ENCODE results near the gene OR6C1.
"Not testable (repeated sequence)": the region's sequence is repeated elsewhere in the genome, so short reads cannot be mapped to it uniquely, and the experiment has no call there.

The OR6C1 gene

DNA sequence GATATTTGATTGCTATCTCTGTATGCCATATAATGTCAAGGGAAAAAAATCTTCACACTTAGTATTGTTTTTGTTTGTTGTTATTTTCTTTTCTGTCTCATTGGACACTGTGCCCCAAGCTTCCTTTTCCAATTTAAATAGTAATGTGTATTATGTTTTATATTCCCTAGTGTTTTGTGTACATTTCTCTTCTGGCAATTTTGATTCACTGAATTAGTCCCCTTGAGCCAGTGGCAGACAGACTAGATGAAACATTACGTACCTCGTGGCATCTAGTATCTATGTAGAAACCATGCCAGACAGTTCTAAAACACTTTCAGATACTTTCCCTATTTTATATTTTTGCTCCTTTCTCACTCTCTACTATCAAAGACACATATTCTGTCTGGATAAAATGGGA is at the start of gene OR6C1:
Gene OR6C1 (plus strand): TSS at position 301 of the 400 bp plus-strand sequence. CDS start 6,257 bp downstream, outside the sequence.
- no peak for DNase-seq (ENCODE audit: low spot score)

GRCh38 chr12:55280991-55281390 is 33.2 kb upstream of the OR6C1 start:
- DNase-seq (ENCODE audit: low spot score) = no peak
- FAIRE-seq = no peak

More for the DNA sequence above, at the start of gene OR6C1:
- FAIRE-seq = no peak

DNA sequence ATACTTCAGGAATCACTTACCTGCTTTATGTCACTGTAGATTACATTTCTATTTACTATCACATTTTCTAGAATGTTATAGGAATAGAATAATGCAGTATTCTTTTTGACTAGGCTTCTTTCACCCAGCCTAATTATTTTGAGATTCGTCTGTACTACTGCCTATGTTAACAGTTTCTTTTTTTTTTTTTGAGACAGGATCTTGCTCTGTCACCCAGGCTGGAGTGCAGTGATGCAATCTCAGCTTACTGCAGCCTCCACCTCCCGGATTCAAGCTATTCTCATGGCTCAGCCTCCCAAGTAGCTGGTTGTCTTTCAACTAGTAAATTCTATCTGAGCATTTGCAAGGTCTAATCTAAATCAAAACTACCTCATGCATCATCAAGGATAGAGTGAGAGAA is 24.1 kb upstream of the OR6C1 start:
- no peak for DNase-seq (ENCODE audit: low spot score)
- FAIRE-seq = no peak

DNA sequence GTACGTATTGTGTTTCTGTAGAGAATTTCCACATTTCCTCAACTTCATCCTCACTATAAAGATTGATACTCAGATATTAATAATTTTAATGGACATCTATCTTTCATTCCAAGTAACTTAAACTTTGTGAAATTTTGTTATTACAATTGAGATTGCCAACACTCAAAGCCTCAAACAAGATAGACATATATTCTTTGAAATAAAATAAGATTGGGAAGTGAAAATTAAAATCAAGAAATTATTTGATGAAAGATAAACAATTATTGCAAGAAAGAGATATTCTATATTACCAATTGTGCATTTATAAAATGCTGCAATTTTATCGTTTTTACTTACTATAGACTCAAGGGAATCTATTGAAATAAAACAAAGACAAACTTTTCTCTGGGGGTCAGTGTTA is 17.7 kb upstream of the OR6C1 start, which contains the start of gene OR6C6:
Gene OR6C6 (minus strand): TSS at position 101 of the 400 bp plus-strand sequence. CDS start 1,337 bp downstream, outside the sequence.
- DNase-seq (ENCODE audit: low spot score) (no peak), FAIRE-seq (no peak)

DNA sequence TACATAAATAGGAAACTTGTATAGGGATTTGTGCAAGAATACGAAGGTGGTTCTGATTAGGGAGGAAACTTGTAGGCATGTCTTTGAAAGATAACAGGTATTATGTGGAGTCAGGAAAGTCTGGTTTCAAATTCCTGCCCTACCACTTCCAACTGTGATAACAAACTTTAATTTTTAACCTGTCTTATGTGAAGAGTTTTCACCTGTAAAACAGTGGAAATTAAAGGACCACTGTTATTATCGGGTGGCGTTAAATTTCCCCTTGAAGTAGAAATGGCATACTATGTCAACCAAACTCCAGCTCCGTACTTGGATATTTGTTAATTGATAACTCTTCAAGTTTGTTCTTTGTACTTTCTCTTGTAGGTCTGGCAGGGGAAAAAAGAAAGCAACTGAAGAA is 6.1 kb downstream of the OR6C1 start:
- DNase-seq (ENCODE audit: low spot score) = no peak
- no peak for FAIRE-seq

DNA sequence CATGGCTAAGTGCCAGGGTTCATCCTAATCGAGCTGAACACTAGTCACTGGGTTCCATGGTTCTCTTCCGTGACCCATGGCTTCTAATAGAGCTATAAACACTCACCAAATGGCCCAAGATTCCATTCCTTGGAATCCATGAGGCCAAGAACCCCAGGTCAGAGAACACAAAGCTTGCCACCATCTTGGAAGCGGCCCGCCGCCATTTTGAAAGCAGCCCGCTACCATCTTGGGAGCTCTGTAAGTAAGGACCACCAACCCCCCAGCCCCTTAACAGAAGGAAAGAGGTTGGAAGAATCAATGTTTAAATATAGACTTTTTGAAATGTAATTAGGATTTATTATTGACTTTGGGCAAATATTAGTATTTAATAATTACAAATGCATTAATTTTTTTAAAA is 11.7 kb downstream of the OR6C1 start:
- DNase-seq (ENCODE audit: low spot score); FAIRE-seq: not testable (repeated sequence)

DNA sequence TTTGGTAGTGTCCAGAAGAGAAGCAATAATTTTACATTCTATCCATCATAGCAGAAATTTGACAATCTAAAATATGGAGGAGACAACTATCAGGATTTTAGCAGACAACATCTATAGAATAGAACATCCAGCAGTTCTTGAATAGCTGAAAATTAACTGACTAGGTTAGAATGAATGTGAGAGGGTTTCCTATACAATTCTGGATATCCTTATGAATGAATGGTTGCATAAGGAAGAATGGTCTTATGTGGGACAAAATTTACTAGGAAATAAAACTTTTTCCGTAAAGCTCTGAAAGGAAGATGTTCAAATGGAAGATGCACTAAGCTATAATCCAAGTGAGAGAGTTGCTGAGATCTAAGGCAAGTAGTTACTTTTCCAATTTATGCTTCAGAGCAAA is 16.3 kb downstream of the OR6C1 start, which contains the start of gene OR6C3:
Gene OR6C3 (plus strand): TSS at position 301 of the 400 bp plus-strand sequence. CDS start 955 bp downstream, outside the sequence.
- no peak for DNase-seq (ENCODE audit: low spot score)

DNA sequence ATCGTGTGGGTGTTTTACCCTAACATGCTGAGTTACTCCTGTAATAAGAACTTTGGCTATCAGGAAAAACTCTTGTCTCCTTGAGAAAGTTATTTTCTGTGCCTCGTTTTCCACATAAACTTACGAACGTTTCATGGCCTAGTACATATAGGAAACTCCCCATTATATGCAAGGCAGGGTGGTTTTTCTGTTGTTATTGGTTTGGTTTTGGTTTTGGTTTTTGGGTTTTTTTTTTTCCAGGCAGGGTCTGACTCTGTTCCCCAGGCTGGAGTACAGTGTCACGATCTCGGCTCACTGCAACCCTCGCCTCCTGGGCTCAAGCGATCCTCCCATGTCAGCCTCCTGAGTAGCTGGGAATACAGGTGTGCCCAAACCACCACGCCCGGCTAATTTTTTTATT is 21.9 kb downstream of the OR6C1 start:
- no peak for DNase-seq (ENCODE audit: low spot score)
- FAIRE-seq = no peak

More for the DNA sequence above, 16.3 kb downstream of the OR6C1 start, which contains the start of gene OR6C3:
- FAIRE-seq = no peak

DNA sequence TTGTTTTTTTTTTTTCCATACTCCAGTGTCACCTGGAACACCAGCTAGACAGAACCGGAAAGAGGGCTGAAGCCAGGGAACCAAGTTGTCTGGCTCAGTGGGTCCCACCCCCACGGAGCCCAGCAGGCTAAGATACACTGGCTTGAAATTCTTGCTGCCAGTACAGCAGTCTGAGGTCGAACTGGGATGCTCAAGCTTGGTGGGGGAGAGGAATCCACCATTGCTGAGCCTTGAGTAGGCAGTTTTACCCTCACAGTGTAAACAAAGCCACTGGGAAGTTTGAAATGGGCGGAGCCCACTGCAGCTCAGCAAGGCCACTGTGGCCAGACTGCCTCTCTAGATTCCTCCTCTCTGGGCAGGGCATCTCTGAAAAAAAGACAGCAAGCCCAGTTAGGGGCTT is 41.2 kb downstream of the OR6C1 start:
- not testable (repeated sequence) for FAIRE-seq; DNase-seq (ENCODE audit: low spot score)

- no peak for DNase-seq (ENCODE audit: low spot score)
- no peak for FAIRE-seq
Observed at GRCh38 chr12:55362675-55363074, 48.5 kb downstream of the OR6C1 start, which contains the start of gene OR6C75. OR6C75 (plus strand) TSS chr12:55362975; CDS start chr12:55365111, 2,136 bp downstream.

GRCh38 chr12:55365086-55365485 is 50.9 kb downstream of the OR6C1 start:
- no peak for DNase-seq (ENCODE audit: low spot score)
- no peak for FAIRE-seq

Data from urothelium cell line (cell line).